Stimulated activated CD4-positive, alpha-beta T cell treated with anti-CD3 and anti-CD28 coated beads, Interleukin-12 subunit alpha, Interleukin-12 subunit beta, amount 100 ng/mL, for 24 hours (primary cell): ENCODE data around the gene CCL5.

Source experiments
- DNase-seq, 2 experiments: peaks; one replicate each; pipeline ENCODE4 v3.0.0-alpha.2; 2020; ENCODE audit warnings: low read depth in 2 of 2

CCL5 gene

DNA sequence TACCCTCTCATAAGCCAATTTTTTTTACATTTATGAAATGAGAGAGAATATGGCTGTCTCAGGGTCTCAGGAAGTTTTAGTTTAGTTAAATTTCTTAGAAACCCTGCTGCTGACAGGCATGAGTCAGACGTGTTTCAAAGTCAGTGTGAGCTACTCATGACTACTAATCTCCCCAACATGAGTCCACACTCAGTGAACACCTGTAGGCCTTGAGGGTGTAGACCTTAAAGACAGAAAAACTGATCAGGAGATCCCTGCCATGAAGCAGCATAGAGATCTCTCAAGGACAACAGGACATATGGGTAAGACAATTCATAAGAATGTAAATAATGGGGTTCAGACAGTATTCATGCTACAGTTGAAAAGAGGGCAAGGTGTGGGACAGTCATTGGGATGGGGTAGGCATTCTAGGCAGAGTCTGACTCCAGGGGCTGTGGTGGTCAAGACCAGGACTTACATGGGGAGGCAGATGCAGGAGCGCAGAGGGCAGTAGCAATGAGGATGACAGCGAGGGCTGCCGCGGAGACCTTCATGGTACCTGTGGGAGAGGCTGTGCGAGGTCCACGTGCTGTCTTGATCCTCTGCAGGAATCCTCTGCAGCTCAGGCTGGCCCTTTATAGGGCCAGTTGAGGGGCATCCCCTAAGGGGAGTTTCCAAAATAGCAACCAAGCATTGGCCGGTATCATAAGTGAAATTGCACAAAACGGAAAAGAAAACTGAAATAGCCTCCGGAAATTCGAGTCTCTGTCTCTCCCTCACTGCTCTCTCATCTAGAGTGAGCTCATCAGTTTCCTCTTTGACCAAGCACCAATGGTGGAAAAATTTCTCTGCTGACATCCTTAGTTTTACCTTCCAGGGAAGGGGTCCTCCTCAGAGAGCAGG, at the start of gene CCL5:
Gene CCL5 (minus strand): TSS at position 588 of the 882 bp plus-strand sequence.
- no peak for DNase-seq

DNA sequence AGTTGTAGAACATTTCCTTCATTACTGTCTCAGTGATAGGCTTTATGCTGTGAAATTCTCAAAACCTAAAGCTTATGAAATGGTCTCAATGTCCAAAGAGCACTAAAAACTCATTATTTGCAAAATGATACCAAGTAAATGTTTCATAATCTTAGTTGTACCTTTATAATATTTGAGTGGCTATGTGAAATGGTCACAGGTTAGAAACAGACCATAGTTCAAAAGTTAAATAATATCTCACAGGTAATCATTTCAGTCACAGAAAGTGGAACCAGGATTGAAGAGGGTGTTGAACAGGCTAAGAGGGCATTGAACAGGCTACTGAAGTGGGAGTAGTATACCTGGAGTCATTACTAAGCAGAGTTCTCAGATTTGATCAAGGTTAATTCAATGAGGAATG, 47.6 kb upstream of the CCL5 start:
- no peak for DNase-seq

DNA sequence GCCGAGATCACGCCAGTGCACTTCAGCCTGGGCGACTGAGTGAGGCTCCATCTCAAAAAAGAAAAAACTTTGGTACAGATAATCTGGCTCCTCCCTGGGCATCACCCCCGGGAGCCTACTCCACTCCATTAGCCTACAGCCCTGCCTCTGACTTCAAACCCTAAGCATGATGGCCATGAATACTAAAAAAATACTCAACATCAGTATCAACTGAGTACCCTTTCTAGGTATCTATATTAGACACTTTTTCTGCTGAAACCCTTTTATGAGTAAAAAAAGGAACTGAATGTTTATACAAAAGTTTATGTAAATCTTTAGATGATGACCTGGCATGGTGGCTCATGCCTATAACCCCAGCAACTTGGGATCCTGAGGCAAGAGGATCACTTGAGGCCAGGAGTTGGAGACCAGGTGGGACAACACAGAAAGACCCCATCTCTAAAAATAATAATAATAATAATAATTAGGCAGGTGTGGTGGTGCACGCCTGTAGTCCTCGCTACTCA, 43.5 kb upstream of the CCL5 start:
- no peak for DNase-seq

DNA sequence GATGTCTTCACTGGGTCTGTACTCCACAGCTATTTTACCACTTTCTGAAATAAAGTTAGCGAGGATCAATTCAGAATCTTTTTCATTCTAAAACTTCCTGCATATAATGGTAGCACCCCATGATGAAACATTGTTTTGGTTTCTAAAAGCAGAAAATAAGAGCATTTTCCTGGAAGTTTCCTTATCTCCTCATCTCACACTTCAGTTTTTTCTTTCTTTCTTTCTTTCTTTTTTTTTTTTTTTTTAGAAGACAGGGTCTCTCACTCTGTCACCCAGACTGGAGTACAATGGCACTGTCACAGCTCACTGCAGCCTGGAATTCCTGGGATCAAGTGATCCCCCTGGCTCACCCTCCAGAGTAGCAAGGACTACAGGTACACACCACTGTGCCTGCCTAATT, 40.1 kb upstream of the CCL5 start:
- no peak for DNase-seq

DNA sequence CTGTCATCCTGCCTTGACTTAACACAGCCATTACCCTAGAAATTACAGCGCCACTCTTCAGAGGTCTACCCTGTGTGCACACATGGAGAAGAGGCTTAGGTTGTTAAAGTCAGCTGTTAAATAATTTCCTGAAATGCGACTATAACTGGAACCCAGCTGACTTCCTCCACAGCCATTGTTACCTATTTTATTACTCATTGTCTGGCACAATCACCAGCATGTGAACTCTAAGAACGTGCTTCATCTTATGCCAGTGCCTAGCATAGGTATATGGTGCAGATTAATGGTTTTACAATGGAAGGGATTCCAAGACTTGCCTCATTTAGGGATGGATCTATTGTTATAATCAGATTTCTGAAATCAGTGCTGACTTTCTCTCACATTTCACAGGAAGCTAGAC, 38.5 kb upstream of the CCL5 start:
- no peak for DNase-seq

DNA sequence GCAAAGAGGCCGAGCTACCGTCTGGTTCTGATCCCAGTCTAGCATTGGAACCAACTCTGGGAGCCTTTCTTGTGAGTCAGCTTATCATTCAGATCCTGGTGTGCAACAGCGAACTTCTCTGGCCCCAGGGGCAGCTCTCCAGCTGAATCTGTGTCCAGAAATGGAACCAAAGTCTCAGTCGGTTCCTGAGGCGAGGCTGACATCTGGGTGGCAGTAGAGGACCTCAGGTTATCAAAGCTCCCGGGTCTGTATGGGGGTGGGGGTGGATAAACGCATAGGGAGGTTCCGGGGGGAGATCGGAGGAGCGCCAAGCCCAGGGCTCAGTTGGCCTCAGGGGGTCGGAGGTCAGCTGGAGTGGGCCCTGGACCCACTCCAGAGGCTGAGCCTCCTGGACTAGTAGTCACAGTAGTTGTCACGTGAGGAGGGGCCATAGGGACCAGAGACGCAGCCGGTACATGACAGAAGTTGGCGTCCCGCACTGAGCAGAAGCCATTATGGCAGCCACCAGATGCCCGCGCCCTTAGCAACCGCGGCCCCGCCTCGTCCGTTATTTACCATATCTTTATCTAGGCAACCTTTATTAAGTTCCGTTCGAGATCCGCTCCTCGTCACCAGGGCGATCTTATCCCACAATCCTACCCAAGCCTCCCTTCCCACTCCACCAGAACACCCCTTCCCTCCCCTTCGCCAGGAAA, 37.5 kb upstream of the CCL5 start:
- DNase-seq, result no peak

DNA sequence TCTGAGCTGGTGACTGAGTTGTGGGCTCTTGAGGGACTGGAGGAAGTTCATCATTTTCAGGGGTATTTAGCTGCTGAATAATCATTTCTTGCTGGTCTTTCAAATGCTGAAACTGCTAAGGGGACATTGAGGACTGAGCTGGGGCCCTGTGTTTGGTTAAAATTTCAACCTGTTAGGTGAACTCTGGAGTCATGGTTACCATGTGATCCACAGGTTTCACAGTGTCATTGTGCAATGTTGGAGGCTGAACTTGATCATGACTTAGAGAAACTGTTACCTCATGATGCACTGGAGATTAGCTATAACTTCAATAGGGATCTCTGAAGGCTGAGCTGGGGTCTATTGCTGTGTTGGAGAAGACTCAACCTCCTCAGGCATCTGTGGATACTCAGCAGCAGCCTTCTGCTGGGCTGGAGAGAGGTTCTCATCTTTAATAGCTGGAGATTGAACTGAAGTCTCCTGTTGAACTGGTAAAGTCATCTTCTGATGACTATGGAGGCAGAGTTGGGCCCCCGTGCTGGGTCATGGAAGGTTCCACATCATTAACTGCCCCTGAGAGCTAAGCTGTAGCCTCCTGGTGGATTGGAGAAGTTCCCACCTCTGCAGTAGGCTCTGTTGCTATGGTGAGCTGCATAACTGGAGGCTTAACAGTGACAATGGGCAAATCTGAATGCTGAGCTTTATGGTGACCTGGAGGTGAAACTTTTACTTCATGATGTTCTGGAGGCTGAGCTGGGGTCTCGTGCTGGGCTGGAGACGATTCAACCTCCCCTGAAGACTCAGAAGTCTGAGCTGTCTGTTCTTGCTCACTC, 35.2 kb upstream of the CCL5 start:
- DNase-seq, result no peak

DNA sequence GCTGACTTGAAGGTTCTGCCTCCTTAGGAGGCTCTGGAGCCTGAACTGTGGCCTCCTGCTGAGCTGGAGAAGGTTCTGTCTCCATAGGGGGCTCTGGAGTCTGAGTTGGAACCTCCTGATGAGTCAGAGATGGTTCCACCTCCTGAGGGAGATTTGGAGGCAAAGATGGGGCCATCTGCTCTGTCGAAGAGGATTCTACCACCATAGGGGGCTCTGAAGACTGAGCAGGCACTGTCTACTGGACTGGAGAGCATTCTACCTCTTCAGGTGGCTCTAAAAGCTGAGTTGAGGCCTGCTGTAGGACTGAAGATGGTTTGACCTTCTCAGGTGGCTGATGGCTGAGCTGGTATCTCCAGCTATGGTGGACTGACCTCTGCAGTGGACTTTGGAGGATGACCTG, 34.2 kb upstream of the CCL5 start:
- DNase-seq, result no peak

DNA sequence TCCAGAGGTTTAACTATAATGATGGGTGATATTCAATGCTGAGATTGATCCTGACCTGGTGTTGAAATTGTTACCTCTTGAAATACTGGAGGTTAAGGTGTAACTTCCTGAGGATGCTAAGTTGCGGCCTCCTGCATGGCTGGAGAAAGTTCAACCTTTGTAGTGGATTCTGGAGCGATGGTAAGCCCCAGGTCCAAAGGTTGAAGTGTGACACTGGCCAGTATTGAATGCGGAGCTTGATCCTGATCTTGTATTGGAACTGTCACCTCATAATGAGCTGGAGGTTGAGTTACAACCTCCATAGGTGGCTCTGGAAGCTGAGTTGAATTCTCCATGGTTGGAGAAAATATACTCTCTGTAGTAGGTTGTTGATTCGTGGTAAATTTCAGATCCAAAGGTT, 33.4 kb upstream of the CCL5 start:
- no peak for DNase-seq

DNA sequence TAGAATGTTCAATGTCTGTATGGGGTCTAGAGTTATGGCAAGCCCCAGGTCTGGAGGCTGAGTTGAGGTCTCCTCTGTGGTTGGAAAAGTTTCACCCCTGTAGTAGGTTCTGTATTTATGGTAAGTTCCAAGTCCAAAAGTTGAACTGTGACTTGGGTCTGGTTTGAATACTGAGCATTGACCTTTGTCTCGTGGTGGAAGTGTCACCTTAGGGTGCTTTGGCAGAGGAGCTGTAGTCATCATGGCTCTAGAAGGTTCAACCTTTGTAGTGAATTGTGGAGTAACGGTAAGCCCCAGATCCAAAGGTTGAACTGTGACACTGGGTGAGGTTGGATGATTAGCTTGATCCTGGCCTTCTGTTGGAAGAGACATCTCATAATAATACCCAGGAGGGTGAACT, 32.8 kb upstream of the CCL5 start:
- DNase-seq, result no peak

DNA sequence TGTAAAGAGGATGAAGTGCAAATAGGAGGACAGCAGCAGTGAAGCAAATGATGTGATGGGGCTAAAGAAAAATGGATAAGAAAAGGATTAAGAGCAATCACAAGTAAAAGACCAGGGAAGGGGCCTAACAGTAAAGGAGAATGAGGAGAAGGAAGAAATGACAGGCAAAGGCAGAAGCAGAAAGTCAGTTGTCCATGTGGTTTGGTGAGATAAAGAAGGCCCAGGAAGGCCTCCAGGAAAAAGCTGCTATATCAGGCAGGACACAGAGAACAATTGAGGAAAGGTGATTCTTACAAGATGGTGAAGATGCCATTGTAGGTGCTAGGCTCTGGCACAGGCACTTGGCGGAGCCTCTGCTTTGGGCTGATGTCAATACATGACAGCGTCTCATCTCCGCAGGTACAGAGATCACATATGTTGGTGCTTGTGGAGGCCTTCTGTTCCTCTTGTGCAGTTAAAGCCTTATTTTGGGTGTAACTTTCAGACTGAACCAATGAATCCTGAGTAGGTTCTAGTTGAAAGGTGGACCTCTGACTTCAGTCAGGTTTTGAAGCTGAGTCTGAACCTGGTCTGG, 32.3 kb upstream of the CCL5 start:
- DNase-seq, result no peak

DNA sequence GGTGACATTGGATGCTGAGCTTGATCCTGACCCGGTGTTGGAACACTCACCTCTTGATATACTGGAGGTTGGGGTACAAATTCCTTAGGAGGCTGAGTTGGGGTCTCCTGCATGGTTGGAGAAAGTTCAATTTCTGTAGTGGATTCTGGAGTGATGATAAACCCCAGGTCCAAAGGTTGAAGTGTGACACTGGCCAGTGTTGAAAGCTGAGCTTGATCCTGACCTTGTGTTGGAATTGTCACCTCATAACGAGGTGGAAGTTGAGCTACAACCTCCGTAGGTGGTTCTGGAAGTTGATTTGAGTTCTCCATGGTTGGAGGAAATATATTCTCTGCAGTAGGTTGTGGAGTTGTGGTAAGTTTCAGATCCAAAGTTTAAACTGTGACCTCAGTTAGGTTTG, 29.2 kb upstream of the CCL5 start:
- DNase-seq, result no peak

DNA sequence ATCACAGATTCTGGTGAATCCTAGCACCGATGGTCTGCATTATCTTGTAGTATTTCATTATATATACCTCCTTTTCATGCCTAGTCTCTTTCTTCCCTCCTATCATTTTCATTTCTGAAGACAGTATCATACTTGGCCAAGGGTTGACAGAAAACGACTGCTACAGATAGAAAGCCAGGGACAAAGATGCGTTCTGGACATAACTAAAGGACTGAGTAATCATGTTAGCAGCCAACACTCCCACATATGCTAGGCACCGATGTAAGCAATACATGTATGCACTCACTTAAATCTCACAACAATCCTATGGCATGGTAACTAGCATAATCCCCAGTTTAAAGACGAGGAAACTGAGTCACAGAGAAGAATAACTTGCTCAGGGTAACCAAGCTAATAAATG, 27.5 kb upstream of the CCL5 start:
- DNase-seq, result no peak

DNA sequence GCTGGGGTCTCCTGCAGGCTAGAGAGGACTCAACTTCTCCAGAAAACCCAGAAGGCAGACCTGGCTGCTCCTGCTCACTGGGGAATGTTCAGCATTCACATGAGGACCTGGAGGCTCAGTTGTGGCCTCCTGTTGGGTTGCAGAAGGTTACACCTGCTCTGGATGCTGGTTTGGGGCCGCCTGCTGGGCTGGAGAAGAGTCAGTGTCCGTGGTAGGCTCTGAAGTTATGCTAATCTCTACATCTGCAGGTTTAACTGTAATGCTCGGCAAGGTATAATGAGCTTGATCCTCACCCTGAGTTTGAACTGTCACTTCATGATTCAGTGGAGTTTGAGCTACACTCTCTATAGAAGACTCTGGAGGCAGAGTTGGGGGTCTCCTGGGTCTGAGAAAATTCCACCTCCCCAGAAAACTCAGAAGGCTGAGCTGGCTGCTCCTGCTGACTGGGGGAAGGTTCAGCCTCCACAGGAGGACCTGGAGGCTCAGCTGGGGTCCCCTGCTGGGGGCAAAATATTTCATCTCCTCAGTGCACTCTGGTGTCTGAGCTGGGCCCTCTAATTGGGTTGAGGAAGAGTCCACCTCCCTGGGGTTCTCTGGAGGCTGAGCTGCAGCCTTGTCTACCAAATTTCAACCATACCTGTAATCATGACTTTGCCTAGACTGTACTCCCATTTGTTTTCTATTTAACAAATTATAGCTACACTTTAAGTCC, 26.9 kb upstream of the CCL5 start:
- no peak for DNase-seq

DNA sequence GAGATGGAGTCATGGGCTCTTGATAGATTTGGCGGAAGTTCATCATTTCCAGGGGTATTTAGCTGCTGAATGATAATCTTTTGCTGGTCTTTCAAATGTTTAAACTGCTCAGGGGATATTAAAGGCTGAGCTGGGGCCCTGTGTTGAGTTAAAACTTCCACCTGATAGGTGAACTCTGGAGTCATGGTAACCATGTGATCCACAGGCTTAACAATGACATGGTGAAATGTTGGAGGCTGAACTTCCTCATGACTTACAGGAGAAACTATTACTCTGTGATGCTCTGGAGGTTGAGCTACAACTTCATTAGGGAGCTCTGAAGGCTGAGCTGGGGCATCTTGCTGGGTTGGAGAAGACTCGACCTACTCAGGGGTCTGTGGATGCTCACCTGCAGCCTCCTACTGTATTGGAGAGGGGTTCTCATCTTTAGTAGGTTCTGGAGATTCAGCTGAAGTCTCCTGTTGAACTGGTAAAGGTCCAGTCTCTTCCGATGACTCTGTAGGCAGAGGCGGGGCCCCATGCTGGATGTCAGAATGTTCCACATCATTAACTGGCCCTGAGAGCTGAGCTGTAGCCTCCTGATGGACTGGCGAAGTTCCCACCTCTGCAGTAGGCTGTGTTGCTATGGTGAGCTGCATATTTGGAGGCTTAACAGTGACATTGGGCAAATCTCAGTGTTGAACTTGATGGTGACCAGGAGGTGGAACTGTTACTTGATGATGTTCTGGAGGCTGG, 26.2 kb upstream of the CCL5 start:
- no peak for DNase-seq

DNA sequence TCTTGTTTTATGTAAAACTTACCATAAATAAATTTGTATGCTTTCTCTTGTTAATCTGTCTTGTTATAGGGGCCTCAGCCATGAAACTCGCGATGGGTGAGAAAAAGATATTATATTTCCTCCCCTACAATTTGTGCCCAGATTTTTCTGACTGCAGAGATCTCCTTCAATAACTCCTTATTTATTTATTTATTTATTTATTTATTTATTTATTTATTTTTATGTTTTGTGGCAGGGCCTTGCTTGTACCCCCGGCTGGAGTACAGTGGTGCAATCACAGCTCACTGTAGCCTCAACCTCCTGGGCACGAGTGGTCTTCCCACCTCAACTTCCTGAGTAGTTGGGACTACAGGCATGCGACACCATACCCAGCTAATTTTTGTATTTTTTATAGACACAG, 23.3 kb upstream of the CCL5 start:
- DNase-seq, result no peak

DNA sequence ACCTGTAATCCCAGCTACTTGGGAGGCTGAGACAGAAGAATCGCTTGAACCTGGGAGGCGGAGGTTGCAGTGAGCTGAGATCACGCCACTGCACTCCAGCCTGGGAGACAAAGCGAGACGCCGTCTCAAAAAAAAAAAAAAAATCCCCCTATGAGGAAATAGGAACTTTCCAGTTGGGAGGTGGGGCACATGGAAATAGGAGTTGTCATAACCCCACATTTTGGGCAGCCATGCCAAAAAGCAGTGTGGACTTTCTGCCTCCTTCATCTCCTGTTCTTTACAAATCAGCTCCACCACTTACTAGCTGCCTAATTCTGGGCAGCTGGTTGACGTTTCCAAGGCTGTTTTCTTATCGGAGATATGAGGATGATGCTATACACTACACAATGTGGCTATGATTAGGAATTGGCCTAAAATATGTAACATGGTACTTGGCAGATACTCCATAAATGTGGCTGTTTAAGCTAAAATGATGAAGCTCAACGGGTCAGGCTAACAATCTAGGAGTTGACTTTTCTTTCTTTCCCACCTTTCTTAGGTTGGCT, 21.5 kb upstream of the CCL5 start:
- DNase-seq, result no peak

DNA sequence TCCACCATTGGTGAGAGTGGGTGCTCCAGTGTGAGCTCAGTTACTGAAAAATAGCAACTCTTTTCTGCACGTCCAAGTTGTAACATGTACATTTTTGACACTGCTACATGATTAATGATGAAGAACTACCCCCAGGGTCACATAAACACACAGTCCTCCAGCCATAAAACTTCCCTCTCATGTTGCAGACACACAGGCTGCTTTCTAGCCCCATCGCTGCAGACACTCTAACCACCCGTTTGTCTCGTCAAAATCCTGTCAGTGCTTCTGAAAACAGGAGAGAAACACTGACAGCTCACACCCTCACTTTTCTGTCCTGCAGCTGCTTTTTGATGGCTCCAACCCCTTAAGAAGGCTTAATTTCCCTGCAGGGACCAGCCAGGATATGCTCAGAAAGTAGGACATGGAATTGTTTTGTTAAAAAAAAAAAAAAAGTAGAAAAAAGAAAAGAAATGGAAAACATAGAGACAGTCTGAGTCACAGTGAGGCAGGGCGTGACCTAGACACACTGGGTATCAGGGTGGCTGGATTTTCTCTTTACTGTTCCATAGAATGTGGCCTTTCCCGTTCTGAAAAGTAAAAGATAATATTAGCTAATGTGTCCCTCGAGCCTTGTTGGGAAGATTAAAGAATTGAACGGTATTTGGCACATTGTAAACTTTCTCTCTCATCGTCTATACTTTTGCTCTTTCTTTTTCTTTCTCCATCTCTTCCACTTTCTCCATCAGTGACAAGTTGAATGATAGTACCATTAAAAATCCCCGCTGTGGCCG, 20.7 kb upstream of the CCL5 start:
- no peak for DNase-seq

DNA sequence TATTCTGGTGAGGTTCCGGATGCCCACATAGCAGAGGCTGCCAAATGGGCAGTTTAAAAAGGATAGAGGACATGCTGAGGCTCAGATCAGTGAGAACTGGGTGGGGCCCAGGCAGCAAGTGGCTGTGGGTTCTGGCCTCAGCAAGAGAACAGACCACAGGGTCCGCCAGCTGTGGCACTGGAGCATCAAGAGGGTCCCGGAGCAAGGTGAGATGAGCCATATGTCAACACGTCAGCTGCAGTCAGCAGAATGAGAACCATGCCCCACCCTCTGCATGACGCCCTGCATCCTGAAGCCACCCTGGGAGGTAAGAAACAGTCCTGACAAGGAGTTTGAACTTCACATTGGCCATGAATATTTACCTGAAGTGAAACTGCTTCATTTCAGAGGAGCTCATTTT, 20.1 kb upstream of the CCL5 start:
- DNase-seq, result no peak
